ENCODE data around the gene MCF2L. TPM values are rescaled to one million over a fixed set of nuclear protein-coding genes. Genes with fewer than 3 reads are reported as not detected.

The MCF2L gene
- total and polyA plus RNA-seq, 2 experiments from 2014 or later, result 4.8 to 25.6 TPM

GRCh38 chr13:113044391-113045114 lies 75.5 kb downstream of the MCF2L start (continued):
- TF ChIP-seq ZNF462 (CRISPR knock-in tag; IDR thresholded peaks at IDR 0.05), result no peak
- no peak for TF ChIP-seq EZH2 (IDR thresholded peaks at IDR 0.05; ENCODE audit: low read depth, unreplicated experiment)
- no peak for TF ChIP-seq POLR2AphosphoS5 (IDR thresholded peaks at IDR 0.05; ENCODE audit: low read depth)
- TF ChIP-seq CTCF (conservative IDR thresholded peaks at IDR 0.05; ENCODE audit: low read depth in 2 of 2), result no peak
- TF ChIP-seq CREB1 (CRISPR knock-in tag; IDR thresholded peaks at IDR 0.05; ENCODE audit: low read depth), result no peak
- no peak for TF ChIP-seq STAT1 (IDR thresholded peaks at IDR 0.05; ENCODE audit: unreplicated experiment)
